GM23338 (cell line): ENCODE results near the gene GAP43. TPM values are rescaled to one million over a fixed set of nuclear protein-coding genes. Genes with fewer than 3 reads are reported as not detected.

Source experiments
- ATAC-seq: fragments of 200-7000 bp; cut with Tn5 transposase; 3 replicates; pipeline ENCODE4 v1.9.1; 2020
- DNase-seq: peaks from one replicate; pipeline ENCODE4 v3.0.0-alpha.2; 2015; ENCODE audit warnings: low spot score
- H2AFZ ChIP-seq: fragments of 200-600 bp; sonication (generic); 2 replicates; pipeline ENCODE4 v1.8.0; 2016; ENCODE audit warnings: antibody characterized with exemption, mild to moderate bottlenecking, moderate library complexity
- H3F3A ChIP-seq: fragments of 200-600 bp; sonication (generic); replicated peaks from 2 replicates; pipeline ENCODE4 v1.8.0; 2017; ENCODE audit warnings: antibody characterized with exemption, mixed run types, low read depth
- H3K27ac ChIP-seq: fragments of 200-600 bp; sonication (generic); 2 replicates; pipeline ENCODE4 v1.6.1; 2016; ENCODE audit warnings: low read depth
- H3K27me3 ChIP-seq: fragments of 200-600 bp; sonication (generic); 2 replicates; pipeline ENCODE4 v1.8.0; 2016; ENCODE audit warnings: mild to moderate bottlenecking, mixed run types, moderate library complexity; ENCODE audit not compliant: insufficient read depth
- H3K36me3 ChIP-seq: fragments of 200-600 bp; sonication (generic); 2 replicates; pipeline ENCODE4 v1.8.0; 2016; ENCODE audit warnings: mild to moderate bottlenecking; ENCODE audit not compliant: insufficient read depth
- H3K4me1 ChIP-seq: fragments of 200-600 bp; sonication (generic); 2 replicates; pipeline ENCODE4 v1.8.0; 2016; ENCODE audit warnings: mild to moderate bottlenecking, moderate library complexity; ENCODE audit not compliant: insufficient read depth
- H3K4me2 ChIP-seq: fragments of 200-600 bp; sonication (generic); 2 replicates; pipeline ENCODE4 v1.7.1; 2017; ENCODE audit warnings: mixed run types
- H3K4me3 ChIP-seq: fragments of 200-600 bp; sonication (generic); 2 replicates; pipeline ENCODE4 v1.6.1; 2016; ENCODE audit warnings: mixed run types
- H3K79me2 ChIP-seq: fragments of 200-600 bp; sonication (generic); replicated peaks from 2 replicates; pipeline ENCODE4 v1.8.0; 2017; ENCODE audit warnings: mild to moderate bottlenecking; ENCODE audit not compliant: insufficient read depth
- H3K9me2 ChIP-seq: fragments of 200-600 bp; sonication (generic); 2 replicates; pipeline ENCODE4 v1.8.0; 2017; ENCODE audit not compliant: insufficient read depth
- H4K20me1 ChIP-seq: fragments of 200-600 bp; sonication (generic); replicated peaks from 2 replicates; pipeline ENCODE4 v1.8.0; 2017; ENCODE audit warnings: mild to moderate bottlenecking; ENCODE audit not compliant: insufficient read depth
- H3K27ac Mint-ChIP-seq: 2 replicates; pipeline ENCODE4 v1.8.0; 2020; ENCODE audit warnings: inconsistent platforms, mild to moderate bottlenecking, moderate library complexity, mixed read lengths
- H3K27me3 Mint-ChIP-seq: 3 replicates; pipeline ENCODE4 v1.8.0; 2022; ENCODE audit warnings: low read depth, mild to moderate bottlenecking, moderate library complexity, mixed read lengths, inconsistent platforms; ENCODE audit not compliant: insufficient read depth, poor library complexity
- H3K36me3 Mint-ChIP-seq: 3 replicates; pipeline ENCODE4 v1.8.0; 2021; ENCODE audit warnings: low read depth, mild to moderate bottlenecking, inconsistent platforms, moderate library complexity, mixed read lengths
- H3K4me1 Mint-ChIP-seq: 3 replicates; pipeline ENCODE4 v1.8.0; 2020; ENCODE audit warnings: mild to moderate bottlenecking, inconsistent platforms, mixed read lengths
- H3K4me3 Mint-ChIP-seq: 3 replicates; pipeline ENCODE4 v1.8.0; 2021; ENCODE audit warnings: moderate library complexity, mild to moderate bottlenecking, inconsistent platforms, mixed read lengths
- H3K9me3 Mint-ChIP-seq: 3 replicates; pipeline ENCODE4 v1.8.0; 2020; ENCODE audit warnings: moderate library complexity, mild to moderate bottlenecking, inconsistent platforms, mixed read lengths
- CREB1 ChIP-seq: fragments of 250-450 bp; sonication (Bioruptor Pico); IDR thresholded peaks from 2 replicates; pipeline ENCODE4 v1.5.0; 2020; ENCODE audit warnings: low read depth, mild to moderate bottlenecking, moderate library complexity
- EZH2 ChIP-seq: fragments of 200-600 bp; sonication (generic); IDR thresholded peaks from one replicate; pipeline ENCODE4 v1.8.0; 2017; ENCODE audit warnings: antibody characterized with exemption, mild to moderate bottlenecking, low read depth; ENCODE audit not compliant: unreplicated experiment
- EZH2phosphoT487 ChIP-seq: fragments of 200-600 bp; sonication (generic); IDR thresholded peaks from one replicate; pipeline ENCODE4 v1.8.1; 2018; ENCODE audit warnings: antibody characterized with exemption; ENCODE audit not compliant: unreplicated experiment
- JUNB ChIP-seq: IDR thresholded peaks from one replicate; pipeline ENCODE4 v1.6.1; 2016; ENCODE audit warnings: antibody characterized with exemption; ENCODE audit not compliant: unreplicated experiment
- NANOG ChIP-seq: IDR thresholded peaks from 2 replicates; pipeline ENCODE4 v1.6.1; 2016; ENCODE audit warnings: antibody characterized with exemption, borderline replicate concordance
- POLR2AphosphoS5 ChIP-seq: IDR thresholded peaks from 2 replicates; pipeline ENCODE4 v1.6.1; 2016; ENCODE audit warnings: antibody characterized with exemption, low read depth
- STAT1 ChIP-seq: IDR thresholded peaks from one replicate; pipeline ENCODE4 v1.6.1; 2016; ENCODE audit warnings: antibody characterized with exemption; ENCODE audit not compliant: unreplicated experiment
- ZNF114 ChIP-seq: fragments of 250-450 bp; sonication (Bioruptor Pico); IDR thresholded peaks from 2 replicates; pipeline ENCODE4 v1.5.0; 2020; ENCODE audit warnings: mild to moderate bottlenecking, moderate library complexity
- ZNF331 ChIP-seq: fragments of 250-450 bp; sonication (Bioruptor Pico); IDR thresholded peaks from 2 replicates; pipeline ENCODE4 v1.5.0; 2020; ENCODE audit warnings: low read depth, mild to moderate bottlenecking, moderate library complexity
- polyA plus RNA-seq: library from polyadenylated mRNA; unstranded; fragments of >200 nt; fragmentation: Nextera tagmentation; extraction: Ambion mirVana; gene quantifications from 2 replicates; pipeline ENCODE4 v1.2.1, GENCODE V29; 2016
- total RNA-seq: library from RNA; depleted of rRNA; stranded (reverse); fragments of >200 nt; shearing (Covaris generic); gene quantifications from 2 replicates; pipeline ENCODE4 v1.2.3, GENCODE V29; 2014
- TF ChIP-seq, protein P1 (sequence below): fragments of 250-450 bp; sonication (Bioruptor Pico); IDR thresholded peaks from 2 replicates; pipeline ENCODE4 v1.5.0; 2020; ENCODE audit warnings: mild to moderate bottlenecking, moderate library complexity
- TF ChIP-seq, protein P2 (sequence below), 2 experiments: fragments of 200-600 bp in 1 of 2; sonication (generic) in 1 of 2; conservative IDR thresholded peaks; 2 replicates each; pipeline versions ENCODE4 v1.5.1 to v1.6.1; 2016 to 2017; ENCODE audit warnings: antibody characterized with exemption in 2 of 2, low read depth in 2 of 2, mild to moderate bottlenecking in 2 of 2, moderate library complexity in 1 of 2
- TF ChIP-seq, protein P3 (sequence below): IDR thresholded peaks from one replicate; pipeline ENCODE4 v1.6.1; 2018; ENCODE audit warnings: antibody characterized with exemption; ENCODE audit not compliant: unreplicated experiment
- TF ChIP-seq, protein P4 (sequence below): IDR thresholded peaks from 2 replicates; pipeline ENCODE4 v1.6.1; 2016; ENCODE audit warnings: antibody characterized with exemption

GAP43 gene
- total and polyA plus RNA-seq, 2 experiments from 2014 or later, result 16.1 to 48.1 TPM

DNA sequence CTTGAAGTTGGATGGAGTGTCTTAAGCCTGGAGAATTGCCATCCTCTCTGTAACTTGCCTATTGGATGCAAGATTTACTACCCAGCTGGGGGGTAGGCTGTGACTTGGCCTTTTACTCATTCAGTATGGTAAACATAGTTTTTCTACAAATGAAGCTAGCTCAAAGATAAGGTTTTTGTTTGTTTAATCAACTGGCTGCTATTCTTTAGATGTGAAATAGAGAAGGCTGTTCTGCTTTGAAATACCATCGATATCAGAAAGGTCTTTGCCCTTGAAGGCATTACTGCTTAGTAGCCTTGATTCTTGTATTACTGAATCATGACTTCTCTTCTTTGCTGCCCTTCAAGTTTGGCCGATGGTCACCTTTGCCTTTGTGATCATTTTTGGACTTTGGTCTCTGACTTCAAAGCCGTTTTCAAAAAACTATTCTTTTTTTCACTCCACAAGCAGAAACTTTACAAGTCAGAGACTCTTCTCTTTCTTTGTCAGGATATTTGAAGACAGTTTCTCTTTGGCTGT is 83.1 kb downstream of the GAP43 start:
- no peak overlapping the region for H3K4me3 Mint-ChIP-seq
- H3K4me2 ChIP-seq, result no peak overlapping the region

More for the DNA sequence above, 83.1 kb downstream of the GAP43 start:
- H3K4me1 ChIP-seq, result peaks cover 13% of the 10 kb centered on the region
- no peaks in the 10 kb centered on the region for H3K9me3 Mint-ChIP-seq
- no peaks in the 10 kb centered on the region for H3K79me2 ChIP-seq
- no peak overlapping the region for H2AFZ ChIP-seq
- H3K4me3 ChIP-seq, result no peak overlapping the region
- H3K4me1 Mint-ChIP-seq, result peaks cover 24% of the 10 kb centered on the region
- ATAC-seq, result no peak
- H3K27me3 ChIP-seq, result no peaks in the 10 kb centered on the region
- TF ChIP-seq, protein P1, sequence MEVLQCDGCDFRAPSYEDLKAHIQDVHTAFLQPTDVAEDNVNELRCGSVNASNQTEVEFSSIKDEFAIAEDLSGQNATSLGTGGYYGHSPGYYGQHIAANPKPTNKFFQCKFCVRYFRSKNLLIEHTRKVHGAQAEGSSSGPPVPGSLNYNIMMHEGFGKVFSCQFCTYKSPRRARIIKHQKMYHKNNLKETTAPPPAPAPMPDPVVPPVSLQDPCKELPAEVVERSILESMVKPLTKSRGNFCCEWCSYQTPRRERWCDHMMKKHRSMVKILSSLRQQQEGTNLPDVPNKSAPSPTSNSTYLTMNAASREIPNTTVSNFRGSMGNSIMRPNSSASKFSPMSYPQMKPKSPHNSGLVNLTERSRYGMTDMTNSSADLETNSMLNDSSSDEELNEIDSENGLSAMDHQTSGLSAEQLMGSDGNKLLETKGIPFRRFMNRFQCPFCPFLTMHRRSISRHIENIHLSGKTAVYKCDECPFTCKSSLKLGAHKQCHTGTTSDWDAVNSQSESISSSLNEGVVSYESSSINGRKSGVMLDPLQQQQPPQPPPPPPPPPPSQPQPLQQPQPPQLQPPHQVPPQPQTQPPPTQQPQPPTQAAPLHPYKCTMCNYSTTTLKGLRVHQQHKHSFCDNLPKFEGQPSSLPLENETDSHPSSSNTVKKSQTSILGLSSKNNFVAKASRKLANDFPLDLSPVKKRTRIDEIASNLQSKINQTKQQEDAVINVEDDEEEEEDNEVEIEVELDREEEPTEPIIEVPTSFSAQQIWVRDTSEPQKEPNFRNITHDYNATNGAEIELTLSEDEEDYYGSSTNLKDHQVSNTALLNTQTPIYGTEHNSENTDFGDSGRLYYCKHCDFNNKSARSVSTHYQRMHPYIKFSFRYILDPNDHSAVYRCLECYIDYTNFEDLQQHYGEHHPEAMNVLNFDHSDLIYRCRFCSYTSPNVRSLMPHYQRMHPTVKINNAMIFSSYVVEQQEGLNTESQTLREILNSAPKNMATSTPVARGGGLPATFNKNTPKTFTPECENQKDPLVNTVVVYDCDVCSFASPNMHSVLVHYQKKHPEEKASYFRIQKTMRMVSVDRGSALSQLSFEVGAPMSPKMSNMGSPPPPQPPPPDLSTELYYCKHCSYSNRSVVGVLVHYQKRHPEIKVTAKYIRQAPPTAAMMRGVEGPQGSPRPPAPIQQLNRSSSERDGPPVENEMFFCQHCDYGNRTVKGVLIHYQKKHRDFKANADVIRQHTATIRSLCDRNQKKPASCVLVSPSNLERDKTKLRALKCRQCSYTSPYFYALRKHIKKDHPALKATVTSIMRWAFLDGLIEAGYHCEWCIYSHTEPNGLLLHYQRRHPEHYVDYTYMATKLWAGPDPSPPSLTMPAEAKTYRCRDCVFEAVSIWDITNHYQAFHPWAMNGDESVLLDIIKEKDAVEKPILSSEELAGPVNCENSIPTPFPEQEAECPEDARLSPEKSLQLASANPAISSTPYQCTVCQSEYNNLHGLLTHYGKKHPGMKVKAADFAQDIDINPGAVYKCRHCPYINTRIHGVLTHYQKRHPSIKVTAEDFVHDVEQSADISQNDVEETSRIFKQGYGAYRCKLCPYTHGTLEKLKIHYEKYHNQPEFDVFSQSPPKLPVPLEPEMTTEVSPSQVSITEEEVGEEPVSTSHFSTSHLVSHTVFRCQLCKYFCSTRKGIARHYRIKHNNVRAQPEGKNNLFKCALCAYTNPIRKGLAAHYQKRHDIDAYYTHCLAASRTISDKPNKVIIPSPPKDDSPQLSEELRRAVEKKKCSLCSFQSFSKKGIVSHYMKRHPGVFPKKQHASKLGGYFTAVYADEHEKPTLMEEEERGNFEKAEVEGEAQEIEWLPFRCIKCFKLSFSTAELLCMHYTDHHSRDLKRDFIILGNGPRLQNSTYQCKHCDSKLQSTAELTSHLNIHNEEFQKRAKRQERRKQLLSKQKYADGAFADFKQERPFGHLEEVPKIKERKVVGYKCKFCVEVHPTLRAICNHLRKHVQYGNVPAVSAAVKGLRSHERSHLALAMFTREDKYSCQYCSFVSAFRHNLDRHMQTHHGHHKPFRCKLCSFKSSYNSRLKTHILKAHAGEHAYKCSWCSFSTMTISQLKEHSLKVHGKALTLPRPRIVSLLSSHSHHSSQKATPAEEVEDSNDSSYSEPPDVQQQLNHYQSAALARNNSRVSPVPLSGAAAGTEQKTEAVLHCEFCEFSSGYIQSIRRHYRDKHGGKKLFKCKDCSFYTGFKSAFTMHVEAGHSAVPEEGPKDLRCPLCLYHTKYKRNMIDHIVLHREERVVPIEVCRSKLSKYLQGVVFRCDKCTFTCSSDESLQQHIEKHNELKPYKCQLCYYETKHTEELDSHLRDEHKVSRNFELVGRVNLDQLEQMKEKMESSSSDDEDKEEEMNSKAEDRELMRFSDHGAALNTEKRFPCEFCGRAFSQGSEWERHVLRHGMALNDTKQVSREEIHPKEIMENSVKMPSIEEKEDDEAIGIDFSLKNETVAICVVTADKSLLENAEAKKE (CRISPR knock-in tag), result no peak
- TF ChIP-seq CREB1 (CRISPR knock-in tag) (no peak), STAT1 (no peak), NANOG (no peak), JUNB (no peak), EZH2phosphoT487 (no peak), POLR2AphosphoS5 (no peak), ZNF331 (CRISPR knock-in tag) (no peak), EZH2 (no peak), ZNF114 (CRISPR knock-in tag) (no peak)
- TF ChIP-seq, protein P2, sequence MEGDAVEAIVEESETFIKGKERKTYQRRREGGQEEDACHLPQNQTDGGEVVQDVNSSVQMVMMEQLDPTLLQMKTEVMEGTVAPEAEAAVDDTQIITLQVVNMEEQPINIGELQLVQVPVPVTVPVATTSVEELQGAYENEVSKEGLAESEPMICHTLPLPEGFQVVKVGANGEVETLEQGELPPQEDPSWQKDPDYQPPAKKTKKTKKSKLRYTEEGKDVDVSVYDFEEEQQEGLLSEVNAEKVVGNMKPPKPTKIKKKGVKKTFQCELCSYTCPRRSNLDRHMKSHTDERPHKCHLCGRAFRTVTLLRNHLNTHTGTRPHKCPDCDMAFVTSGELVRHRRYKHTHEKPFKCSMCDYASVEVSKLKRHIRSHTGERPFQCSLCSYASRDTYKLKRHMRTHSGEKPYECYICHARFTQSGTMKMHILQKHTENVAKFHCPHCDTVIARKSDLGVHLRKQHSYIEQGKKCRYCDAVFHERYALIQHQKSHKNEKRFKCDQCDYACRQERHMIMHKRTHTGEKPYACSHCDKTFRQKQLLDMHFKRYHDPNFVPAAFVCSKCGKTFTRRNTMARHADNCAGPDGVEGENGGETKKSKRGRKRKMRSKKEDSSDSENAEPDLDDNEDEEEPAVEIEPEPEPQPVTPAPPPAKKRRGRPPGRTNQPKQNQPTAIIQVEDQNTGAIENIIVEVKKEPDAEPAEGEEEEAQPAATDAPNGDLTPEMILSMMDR (conservative IDR thresholded peaks at IDR 0.05; ENCODE audit: low read depth in 2 of 2), result no peak
- TF ChIP-seq, protein P3, sequence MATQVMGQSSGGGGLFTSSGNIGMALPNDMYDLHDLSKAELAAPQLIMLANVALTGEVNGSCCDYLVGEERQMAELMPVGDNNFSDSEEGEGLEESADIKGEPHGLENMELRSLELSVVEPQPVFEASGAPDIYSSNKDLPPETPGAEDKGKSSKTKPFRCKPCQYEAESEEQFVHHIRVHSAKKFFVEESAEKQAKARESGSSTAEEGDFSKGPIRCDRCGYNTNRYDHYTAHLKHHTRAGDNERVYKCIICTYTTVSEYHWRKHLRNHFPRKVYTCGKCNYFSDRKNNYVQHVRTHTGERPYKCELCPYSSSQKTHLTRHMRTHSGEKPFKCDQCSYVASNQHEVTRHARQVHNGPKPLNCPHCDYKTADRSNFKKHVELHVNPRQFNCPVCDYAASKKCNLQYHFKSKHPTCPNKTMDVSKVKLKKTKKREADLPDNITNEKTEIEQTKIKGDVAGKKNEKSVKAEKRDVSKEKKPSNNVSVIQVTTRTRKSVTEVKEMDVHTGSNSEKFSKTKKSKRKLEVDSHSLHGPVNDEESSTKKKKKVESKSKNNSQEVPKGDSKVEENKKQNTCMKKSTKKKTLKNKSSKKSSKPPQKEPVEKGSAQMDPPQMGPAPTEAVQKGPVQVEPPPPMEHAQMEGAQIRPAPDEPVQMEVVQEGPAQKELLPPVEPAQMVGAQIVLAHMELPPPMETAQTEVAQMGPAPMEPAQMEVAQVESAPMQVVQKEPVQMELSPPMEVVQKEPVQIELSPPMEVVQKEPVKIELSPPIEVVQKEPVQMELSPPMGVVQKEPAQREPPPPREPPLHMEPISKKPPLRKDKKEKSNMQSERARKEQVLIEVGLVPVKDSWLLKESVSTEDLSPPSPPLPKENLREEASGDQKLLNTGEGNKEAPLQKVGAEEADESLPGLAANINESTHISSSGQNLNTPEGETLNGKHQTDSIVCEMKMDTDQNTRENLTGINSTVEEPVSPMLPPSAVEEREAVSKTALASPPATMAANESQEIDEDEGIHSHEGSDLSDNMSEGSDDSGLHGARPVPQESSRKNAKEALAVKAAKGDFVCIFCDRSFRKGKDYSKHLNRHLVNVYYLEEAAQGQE, result no peak
- TF ChIP-seq, protein P4, sequence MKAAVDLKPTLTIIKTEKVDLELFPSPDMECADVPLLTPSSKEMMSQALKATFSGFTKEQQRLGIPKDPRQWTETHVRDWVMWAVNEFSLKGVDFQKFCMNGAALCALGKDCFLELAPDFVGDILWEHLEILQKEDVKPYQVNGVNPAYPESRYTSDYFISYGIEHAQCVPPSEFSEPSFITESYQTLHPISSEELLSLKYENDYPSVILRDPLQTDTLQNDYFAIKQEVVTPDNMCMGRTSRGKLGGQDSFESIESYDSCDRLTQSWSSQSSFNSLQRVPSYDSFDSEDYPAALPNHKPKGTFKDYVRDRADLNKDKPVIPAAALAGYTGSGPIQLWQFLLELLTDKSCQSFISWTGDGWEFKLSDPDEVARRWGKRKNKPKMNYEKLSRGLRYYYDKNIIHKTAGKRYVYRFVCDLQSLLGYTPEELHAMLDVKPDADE, result no peak
- H3K36me3 Mint-ChIP-seq, result no peaks in the 10 kb centered on the region
- no peaks in the 10 kb centered on the region for H3K27me3 Mint-ChIP-seq
- H3K27ac Mint-ChIP-seq, result no peak overlapping the region
- no peak overlapping the region for H3K27ac ChIP-seq
- 0 out of 2 replicates have a peak, but pooled peaks cover 4% of the 10 kb centered on the region for H3K36me3 ChIP-seq
- H3K9me2 ChIP-seq, result peaks cover 7% of the 10 kb centered on the region; the same call in 1 of the 2 replicates
- no peak for DNase-seq
- H4K20me1 ChIP-seq, result no peaks in the 10 kb centered on the region
- no peaks in the 10 kb centered on the region for H3F3A ChIP-seq
